ENCODE measurements around the gene BRAP.
A peak's percentile ranks its signal among the peaks of the same experiment; 100 is the strongest.
"Not testable (repeated sequence)": the region's sequence is repeated elsewhere in the genome, so short reads cannot be mapped to it uniquely, and the experiment has no call there.

BRAP gene

GRCh38 chr12:111685811-111686573, at the start of gene BRAP, which contains the start of gene ACAD10:
TSS of gene BRAP (minus strand) at chr12:111685956. CDS start at chr12:111685792, 164 bp downstream.
TSS of gene ACAD10 (plus strand) at chr12:111686053. CDS start at chr12:111692710, 6,657 bp downstream.
- DNase-seq, result peak; percentile 62

DNA sequence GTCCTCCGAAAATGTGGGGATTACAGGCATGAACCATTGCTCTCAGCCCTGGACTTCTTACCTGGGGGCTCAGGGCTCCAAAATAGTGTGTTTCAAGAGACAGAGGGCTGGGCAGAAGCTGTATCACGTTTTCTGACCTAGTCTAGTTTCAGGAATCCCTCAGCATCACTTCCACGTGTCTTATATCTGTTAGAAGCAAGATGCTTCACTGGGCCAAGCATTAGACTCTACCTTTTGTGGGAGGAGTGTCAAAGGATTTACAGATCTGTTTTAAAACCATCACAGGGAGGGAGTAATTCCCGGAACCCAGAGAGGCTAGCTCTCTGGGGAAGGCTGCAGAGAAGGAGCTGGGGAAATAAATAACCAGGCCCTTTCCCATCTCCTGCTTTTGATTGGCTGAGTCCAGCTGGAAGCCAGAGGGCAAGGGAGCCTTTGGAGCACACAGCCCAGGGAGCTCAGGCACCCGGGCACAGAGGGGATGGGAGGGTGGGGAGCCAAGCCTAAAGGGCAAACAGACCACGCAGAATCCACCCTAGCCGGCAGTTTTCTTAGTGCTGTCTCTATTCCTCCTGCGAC, 47.7 kb upstream of the BRAP start:
- DNase-seq, result no peak

DNA sequence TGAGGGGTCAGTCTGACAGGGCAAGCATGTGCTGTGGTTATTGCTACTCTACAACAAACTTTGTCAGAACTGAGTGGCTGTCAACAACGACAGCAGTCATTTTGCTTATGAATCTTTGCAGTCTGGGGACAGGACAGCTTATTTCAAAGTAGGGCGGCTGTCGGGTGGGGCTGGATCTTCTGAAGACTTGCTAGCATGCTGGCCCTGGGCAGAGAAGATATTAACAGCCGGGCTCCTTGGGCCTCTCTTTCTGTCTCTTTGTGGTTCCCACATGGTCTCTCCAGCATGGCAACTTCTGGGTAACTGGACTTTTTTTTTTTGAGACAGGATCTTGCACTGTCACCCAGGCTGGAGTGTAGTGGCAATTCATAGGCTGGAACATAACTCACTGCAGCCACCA, 47.0 kb upstream of the BRAP start:
- DNase-seq, result no peak

GRCh38 chr12:111730420-111730819, 44.7 kb upstream of the BRAP start:
- DNase-seq, result no peak

- DNase-seq, result no peak
Observed at GRCh38 chr12:111728795-111729194, 43.0 kb upstream of the BRAP start.

DNA sequence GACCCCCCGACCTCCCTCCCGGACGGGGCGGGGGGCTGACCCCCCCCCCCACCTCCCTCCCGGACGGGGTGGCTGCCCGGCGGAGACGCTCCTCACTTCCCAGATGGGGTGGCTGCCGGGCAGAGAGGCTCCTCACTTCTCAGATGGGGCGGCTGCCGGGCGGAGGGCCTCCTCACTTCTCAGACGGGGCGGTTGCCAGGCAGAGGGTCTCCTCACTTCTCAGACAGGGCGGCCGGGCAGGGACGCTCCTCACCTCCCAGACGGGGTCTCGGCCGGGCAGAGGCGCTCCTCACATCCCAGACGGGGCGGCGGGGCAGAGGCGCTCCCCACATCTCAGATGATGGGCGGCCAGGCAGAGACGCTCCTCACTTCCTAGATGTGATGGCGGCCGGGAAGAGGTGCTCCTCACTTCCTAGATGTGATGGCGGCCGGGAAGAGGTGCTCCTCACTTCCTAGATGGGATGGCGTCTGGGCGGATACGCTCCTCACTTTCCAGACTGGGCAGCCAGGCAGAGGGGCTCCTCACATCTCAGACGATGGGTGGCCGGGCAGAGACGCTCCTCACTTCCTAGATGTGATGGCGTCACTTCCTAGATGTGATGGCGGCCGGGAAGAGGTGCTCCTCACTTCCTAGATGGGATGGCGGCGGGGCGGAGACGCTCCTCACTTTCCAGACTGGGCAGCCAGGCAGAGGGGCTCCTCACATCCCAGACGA, 38.0 kb upstream of the BRAP start:
- not testable (repeated sequence) for DNase-seq

DNA sequence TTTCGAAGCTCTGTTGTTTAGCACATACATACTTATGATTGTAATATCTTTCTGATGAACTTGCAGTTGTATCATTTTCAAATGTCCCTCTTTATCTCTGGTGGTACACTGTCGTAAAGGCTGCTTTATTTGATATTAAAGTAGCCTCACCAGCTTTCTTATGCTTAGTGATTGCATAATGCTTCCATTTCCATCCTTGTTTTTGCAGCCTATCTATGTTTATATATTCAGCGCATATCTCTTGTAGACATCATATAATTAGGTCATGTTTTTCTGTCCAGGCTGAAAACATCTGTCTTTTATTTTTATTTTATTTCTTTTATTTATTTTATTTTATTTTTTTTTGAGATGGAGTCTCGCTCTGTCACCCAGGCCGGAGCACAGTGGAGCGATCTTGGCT, 34.7 kb upstream of the BRAP start:
- no peak for DNase-seq

GRCh38 chr12:111719316-111719715, 33.6 kb upstream of the BRAP start:
- not testable (repeated sequence) for DNase-seq

DNA sequence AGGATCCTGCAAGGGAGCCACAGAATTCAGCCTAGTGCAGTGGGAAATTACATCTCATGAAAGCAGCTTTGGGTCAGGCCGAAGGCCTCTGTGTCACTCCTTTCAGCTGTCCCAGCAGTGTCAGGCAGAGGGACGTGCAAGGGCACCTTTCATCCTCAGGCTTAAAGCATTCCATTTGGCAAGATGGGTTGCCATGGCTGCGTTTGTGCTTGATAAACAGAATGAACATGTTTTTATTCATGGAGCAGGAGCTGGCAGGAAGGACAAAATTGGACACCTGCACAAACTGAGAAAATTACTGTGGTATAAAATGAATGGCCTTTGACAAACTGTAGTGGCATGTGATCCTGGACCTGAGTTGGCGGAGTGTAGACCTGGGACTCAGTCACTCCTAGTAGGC, 29.5 kb upstream of the BRAP start:
- peak; percentile 5 for DNase-seq

GRCh38 chr12:111706145-111706544, 20.4 kb upstream of the BRAP start:
- DNase-seq, result no peak

- no peak for DNase-seq
Observed at GRCh38 chr12:111705672-111706071, 19.9 kb upstream of the BRAP start.

DNA sequence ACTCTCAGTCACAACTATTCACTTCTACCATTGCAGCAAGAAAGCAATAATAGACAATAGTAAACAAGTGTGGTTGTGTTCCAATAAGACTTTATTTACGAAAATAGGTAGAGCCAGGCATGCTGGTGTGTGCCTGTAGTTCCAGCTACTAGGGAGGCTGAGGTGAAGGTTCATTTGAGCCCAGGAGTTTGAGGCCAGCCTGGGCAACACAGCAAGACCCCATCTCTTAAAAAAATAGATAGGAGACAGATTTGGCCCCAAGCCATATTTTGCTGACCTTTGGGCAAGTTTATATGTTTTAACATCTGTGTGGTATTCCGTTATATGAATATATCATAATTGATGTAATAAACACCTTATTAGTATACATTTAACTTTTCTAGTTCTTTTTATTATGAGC, 14.2 kb upstream of the BRAP start:
- DNase-seq, result no peak

DNA sequence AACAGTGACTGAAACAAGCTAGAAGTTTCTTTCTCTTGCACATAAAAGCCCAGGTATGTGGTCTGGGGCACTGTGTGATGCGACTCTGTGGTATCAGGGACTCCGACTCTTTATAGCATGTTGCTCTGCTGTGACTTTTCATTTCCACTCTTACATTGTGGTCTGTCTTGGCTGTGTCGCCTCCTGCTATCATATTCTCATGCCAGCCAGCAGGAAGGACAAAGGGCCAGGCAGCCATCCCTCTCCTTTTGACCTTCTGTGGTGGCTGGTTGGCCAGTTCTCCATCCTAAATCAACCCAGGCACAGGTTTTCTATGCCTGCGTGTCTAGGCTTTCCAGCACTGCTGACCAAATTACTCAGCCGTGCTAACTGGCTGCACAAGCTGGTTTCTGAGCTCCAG, 8.1 kb upstream of the BRAP start:
- DNase-seq, result no peak

- no peak for DNase-seq
Observed at GRCh38 chr12:111692575-111693210, 6.9 kb upstream of the BRAP start.

- DNase-seq, result no peak
Observed at GRCh38 chr12:111691262-111691661, 5.5 kb upstream of the BRAP start.

DNA sequence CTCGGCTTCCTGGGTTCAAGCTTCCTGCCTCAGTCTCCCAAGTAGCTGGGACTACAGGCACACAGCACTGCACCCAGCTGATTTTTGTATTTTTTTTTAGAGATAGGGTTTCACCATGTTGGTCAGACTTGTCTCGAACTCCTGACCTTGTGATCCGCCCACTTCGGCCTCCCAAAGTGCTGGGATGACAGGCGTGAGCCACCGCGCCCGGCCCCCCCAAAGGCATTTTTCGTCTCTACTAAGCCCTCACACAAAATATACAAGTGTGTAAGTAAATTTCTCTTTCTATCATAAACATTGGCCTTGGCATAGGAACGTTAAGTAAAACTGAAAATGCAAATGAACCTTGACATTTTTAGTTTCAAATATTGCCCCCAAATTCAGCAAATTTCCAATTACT, 2.2 kb upstream of the BRAP start:
- no peak for DNase-seq

DNA sequence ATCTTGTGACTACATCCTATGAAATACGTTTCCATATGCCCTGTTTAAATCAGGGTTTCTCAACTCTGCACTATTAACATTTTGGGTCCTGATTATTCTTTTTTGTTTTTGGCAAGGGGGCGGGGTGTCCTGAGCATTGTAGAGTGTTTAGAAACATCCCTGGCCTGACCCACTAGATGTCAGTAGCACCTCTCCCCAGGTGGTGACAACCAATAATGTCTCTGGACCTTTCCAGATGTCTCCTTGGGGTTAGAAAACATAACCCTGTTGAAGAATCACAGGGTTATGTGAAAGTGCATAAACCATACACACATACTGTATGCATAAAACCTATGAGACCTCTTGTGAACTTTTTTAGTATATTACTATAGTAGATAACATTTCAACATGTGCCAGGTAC, 1.5 kb upstream of the BRAP start:
- no peak for DNase-seq

DNA sequence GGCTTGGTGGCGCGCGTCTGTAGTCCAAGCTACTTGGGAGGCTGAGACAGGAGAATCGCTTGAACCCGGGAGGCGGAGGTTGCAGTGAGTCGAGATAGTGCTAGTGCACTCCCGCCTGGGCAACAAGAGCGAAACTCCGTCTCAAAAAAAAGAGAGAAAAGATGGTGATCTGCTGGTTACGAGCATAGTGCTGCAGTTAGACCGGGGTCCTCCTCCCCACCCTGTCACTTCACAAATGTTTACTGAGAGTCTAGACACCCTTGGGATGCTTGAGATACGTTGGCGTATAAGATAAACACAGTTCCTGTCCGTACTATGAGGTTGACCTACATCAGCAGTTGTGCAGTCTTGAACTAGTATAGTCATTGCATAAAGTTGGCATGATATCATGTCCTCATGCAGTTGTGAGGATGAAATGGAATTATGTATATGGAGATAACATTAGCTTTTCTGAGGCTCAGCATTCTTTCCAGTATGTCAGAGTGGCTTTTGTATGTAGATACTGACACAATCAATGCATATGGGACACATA, 884 bp upstream of the BRAP start:
- no peak for DNase-seq

- no peak for DNase-seq
Observed at GRCh38 chr12:111685322-111685810, 390 bp downstream of the BRAP start.

DNA sequence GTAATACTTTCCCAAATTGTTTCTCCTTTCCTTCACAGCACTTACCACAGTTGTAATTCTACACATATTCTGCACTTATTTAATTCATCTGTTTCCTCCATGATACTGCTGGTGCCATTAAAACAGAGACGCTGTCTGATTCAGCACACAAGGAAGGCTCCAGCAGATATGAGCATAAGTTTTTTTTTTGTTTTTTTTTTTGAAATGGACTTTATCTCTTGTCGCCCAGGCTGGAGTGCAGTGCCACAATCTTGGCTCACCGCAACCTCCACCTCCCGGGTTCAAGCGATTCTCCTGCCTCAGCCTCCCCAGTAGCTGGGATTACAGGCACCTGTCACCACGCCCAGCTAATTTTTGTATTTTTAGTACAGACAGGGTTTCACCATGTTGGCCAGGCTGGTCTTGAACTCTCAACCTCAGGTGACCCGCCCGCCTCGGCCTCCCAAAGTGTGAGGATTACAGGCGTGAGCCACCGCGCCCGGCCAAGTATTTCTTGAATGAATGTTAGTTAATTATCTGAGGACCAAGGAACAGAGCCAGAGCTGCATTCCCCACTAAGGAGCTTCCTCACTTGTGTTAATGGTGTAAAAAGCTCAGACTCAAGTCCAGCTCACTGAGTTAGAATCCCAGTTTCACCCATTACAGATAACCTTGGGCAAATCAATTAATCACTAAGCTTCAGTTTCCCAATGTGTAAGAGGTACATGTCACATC, 1.1 kb downstream of the BRAP start:
- DNase-seq, result not testable (repeated sequence)

GRCh38 chr12:111677186-111677585, 8.6 kb downstream of the BRAP start:
- DNase-seq, result no peak

GRCh38 chr12:111673503-111673902, 12.3 kb downstream of the BRAP start:
- no peak for DNase-seq

Measured in SHP77 treated with DMSO at 0.1 percent for 48 hours (cell line).